Measurements from ENCODE around the gene UPP2.

Gene UPP2

DNA sequence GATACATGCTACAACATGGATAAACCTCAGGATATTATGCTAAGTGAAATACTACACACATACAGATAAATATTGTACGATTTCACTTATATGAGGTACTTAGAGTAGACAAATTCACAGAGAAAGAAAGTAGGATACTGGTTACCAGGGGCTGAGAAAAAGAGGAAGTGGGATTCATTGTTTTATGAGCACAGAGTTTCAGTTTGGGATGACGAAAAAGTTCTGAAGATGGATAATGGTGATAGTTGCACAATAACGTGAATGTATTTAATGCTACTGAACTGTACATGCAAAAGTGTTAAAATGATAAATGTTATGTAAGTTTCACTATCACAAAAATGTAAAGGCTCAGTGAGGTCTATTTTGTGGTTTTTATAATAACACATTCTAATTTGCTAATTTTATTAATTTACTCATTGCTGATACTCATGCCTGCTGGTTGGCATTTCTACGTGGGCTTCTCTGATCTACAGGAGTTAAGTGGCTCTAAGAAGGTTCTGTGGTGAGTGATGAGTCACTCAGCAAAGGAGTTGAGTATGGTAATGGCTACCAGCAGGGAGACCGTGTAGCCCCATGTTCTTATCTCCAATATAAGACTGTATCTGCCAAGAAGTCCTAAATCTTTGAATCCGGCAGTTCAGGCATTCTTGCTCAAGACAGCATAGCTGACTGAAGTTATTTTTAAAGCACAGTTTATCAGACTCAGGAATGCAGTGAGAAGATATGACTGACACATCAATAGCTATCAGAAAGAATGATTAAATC lies 41.1 kb downstream of the UPP2 start:
- DNase-seq, result no peak

DNA sequence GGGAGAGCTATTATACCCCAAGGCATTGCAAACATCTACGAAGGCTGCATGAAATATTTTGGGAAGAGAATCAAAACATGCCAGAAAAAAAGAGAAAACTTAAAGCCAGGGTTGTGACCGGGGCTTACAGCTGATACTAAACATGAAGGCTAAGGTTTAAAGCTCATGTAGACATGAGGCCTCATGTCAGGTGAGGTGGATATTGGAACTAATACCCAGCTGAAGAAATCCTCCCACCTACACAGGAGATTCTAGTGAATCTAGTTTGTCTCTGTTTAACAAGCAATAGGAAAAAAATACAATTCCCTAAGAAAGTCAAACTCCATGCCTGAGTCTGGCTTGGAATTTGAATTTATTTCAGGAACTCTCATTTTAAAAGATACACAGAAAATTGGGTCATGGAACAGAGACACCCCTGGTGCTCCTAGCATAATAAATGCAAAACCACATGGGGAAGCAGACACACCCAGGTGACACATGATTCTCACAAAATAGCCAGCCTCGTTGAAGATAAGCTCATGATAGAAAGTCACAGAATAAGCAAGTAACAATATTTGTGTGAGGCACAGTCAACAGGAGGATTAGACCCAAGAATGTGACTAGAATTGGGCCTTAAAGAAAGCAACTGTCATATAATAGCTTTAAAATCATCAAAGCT lies 42.2 kb downstream of the UPP2 start:
- DNase-seq, result no peak

DNA sequence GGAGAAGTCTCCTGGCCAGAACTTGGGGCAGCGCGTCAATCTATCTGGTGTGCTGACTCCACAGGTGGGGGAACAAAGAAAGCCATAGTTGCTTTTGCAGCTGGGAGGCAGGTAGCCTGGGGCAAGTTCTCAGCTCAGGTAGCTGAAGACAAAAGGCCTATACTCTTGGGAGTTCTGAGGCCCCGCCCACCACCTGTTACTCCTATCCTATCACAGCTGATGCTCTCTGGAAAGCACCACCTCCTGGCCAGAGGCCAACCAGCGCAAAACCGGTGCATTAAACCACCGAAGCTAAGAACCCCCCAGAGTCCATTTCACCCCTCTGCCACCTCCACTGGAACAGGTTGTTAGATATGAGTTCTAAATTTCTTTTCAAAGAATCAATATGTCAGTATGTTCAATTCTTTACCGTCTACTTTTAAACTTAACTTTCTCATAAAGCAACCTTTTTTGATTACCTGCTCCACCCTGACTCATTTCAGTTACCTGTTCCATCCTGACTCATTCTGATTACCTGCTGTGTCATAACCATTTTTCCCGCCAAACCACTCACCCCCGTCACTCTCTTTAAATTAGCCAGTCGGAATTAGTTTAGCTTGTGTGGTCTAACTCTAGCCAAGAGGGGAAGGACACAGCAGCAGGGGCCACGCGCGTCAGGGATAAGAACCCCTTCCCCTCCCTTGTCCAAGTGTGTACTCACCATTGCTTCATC lies 43.4 kb downstream of the UPP2 start:
- DNase-seq, result no peak

DNA sequence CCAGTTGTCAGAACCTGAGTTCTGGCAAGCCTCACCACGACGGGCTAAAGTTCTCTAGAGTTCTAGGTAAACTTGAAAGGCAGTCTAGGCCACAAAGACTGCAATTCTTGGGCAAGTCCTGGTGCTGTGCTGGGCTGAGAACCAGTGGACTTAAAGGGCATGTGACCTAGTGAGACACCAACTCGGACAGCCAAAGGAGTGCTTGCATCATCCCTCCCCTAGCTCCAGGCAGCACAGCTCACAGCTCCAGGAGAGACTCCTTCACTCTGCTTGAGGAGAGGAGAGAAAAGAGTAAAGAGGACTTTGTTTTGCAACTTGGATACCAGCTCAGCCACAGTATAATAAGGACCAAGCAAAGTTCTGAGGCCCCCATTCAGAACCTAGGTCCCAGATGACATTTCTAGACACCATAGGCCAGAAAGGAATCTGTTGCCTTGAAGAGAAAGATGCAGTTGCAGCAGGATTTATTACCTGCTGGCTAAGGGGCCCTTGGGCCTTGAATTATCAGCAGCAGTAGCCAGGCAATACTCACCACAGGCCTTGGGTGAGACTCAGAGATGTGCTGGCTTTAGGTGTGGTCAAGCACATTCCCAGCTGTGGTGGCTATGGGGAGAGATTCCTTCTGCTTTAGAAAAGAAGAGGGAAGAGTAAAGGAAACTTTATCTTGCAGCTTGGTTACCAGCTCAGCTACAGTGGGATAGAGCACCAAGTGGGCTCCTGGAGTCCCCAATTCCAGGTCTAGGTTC lies 51.8 kb downstream of the UPP2 start:
- no peak for DNase-seq

DNA sequence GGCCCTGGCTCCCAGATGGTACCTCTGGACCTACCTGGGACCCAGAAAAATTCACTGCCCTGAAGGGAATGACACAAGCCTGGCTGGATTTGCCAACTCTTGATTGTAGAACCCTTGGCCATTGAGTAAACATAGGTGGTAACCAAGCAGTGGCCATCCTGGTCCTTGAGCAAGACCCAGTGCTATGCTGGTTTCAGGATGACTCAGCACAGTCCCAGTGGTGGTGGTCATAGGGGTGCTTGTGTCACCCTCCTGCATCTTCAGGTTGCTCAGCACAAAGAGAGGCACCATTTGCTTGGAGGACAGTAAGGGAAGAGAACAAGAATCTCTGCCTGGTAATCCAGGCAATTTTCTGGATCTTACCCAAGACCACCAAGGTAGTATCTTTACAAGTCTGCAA lies 52.9 kb downstream of the UPP2 start:
- no peak for DNase-seq

DNA sequence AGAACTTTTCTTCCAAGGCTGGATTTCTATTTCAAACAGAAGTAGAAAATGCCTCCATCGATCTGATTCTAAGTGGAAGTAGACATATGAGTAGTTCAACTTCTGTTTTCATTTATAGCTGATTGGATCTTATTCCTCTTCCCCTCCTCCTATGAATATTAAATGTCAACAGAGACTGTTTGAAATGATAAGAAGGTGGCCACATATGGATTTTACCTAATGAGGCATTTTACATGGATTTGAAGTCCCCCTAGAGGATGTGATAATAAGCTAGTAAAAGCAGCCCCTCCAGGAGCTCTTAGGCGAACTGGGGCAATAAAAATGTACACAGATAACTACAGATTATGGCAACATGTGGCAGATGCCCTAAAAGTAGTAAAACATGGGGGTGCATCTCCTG lies 71.0 kb downstream of the UPP2 start:
- no peak for DNase-seq

DNA sequence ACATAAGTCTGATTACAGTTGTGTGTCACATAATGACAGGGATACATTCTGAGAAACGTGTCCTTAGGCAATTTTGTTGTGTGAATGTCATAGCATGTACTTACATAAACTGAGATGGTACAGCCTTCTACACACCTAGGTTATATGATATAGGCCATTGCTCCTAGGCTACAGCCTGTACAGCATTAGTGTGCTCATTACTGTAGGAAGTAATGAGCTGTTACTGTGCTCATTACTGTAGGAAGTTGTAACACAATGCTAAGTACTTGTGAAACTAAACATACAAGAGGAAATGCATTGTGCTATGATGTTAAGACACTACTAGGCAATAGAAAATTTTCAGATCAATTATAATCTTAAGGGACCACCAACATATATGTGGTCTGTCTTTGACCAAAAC lies 72.8 kb downstream of the UPP2 start:
- no peak for DNase-seq

DNA sequence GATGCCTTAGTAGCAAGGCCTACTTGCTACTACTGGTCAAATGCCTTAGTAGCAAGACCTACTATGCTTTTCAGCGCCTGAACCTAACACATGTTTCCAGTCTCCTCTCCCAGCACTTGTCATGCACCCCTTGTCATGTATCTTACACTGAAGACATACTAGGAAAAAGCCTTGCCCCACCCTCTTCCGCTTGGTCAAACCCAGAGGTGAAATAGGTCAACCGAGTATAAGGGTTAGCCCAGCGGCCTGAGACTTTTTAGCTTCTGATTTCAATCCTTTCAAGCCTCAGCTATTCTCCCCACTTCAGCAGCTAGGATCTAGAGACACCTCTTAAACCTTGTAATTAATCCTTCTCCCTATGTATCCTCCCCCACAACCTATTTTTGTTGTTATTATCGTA lies 73.3 kb downstream of the UPP2 start:
- no peak for DNase-seq

DNA sequence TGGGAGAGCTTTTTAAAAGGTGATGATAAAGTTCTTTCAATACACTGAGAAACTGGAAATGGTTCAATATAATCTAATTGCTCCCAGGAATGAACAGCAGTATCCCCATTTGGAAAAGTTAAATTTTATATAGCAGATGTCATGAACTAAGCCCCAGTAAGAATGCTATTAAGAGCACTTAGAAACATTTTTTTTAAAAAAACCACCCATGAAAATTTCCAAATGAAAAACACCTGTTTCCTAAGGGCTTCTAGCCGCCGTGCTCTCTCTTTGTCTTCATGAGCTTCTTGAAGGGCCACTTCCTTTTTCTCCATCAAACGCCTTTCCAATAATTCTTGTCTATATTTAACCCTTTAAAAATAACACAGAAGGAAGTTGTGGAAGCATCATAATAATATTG lies 77.0 kb downstream of the UPP2 start:
- no peak for DNase-seq

DNA sequence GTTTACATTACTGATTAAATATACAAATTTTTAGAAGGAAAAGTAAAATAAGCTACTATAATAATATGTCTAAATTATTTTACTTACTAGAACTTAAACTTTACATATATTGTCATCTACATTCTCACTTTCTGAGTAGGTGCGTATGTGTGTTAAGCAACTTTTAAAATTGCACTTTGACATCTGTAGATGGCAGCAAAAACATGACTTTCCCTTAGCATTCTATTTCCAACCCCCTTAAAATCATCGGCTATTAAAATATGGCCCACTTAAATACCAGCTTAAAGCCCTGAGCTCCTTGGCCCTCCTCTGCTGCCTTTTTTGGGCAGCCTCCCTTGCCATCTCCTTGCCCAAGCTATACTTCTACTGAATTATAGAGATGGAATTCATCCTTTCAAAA lies 78.0 kb downstream of the UPP2 start:
- no peak for DNase-seq

DNA sequence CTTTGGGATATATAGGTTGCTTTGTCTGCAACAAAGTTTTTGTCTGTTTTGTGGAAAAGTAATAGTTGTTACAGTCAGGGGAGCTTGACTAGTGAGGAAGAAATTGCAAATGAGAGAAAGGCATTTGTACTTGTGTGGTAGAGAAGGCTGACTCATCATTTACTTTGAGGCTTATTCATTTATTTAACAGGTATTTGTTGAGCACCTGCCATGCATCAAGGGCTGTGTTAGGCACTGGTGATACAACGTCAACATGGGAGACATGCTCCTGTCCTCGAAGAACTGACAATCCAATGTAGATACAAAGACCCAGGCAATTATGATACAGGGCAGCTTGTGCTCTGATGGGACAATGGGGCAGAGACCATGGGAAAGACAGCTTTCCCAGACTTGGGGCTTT lies 79.5 kb downstream of the UPP2 start:
- DNase-seq, result no peak

DNA sequence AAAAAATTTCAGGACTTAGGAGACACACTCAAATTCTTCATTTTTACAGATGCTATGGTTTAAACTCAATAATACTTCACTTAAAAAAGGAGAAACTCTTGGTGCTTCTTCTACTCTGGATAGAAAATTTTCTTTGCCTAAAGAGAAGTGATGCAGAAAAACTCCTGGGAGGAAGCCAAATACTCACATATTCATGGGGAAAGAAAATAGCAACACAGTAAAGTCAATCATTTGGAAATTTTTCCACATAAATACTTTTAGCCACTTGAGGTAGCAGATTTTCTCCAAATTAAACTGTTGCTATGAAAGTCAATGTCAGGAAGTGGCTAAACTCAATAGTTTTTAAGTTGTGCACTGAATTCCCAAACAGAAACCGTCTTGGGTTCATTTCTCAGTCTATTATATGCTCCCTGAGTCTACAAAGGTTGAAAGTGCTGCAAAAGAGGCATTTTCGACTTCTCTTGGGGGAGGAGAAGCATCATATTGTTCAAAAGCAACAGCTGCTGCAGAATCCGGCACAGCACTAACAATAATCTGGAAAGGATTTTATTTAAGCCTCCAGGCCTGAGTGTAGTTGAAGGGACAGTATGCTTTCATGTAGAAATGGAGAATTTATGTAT lies 81.1 kb downstream of the UPP2 start:
- no peak for DNase-seq

DNA sequence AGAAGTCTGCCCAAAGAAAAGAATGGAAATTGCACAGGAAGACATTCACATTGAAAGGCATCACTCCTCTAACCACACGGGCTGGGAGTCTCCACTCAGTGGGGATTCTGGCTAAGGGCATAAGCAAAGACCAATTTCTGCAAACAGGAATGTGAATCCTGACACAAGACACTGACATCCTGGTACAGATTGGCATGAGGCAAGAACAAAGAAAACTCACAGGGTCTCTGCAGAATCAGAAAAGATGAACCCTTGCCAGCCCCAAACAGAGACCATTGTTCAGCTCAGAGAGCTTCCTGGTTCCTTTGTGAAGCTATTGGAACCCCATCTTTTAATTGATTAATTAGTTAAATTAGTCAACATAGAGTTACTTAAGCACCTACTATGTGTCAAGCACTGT lies 82.3 kb downstream of the UPP2 start:
- no peak for DNase-seq

DNA sequence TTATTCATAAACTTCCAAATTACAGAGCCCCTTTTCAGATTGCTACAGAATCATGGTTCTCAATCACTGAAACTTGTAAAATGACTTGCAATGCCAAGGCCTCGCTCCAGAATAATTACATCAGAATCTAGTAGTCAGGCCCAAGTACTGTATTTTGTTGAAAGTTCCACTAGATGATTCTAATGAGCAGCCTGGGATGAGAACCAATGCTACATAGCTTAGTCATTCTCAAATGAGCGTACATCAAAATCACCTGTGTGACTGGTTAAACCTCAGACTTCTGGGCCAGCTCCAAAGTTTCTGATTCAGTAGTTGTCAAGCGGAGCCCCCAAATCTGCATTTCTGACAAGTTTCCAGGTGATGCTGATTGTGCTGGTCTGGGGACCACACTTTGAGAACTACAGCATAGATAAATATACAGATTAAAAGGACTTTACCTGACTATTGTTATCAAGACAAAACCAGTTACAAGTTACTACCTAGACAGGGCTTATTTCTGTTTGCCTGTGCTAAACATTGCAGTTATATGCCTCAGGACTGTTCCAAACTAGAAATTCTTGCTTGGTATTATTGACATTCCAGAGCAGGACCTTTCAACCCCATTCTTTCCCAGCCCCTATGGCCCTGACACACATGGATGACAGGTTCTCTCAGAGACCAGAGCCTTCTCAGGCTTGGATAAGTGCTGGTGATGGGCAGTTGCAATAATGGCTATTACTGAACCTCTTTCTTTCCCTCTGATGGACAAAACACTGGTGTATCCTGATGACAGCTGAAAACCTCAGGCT lies 83.1 kb downstream of the UPP2 start:
- DNase-seq, result no peak

All from stimulated activated CD4-positive, alpha-beta T cell treated with anti-CD3 and anti-CD28 coated beads, Interleukin-4, amount 100 ng/mL, for 24 hours (primary cell).